ENCODE results near the gene CTSA.

Gene CTSA

DNA sequence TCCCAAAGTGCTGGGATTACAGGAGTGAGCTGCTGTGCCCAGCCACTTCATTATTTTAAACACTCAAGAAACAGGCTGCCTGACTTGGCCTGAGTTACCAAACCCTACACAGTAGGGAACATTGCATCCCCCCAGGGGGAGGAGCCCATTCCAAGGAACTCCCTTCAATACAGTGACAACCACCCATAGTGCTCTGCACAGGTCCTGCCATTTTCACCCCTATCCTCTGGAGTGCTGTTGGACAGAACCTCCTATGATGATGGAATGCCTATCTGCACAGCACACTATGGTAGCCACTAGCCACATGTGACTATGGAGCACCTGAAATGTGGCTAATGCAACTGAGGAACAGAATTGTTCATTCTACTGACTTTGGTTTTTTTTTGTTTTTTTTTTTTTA is 45.7 kb upstream of the CTSA start:
- no peak for TF ChIP-seq FOXP2 (optimal IDR thresholded peaks at IDR 0.05; ENCODE audit: borderline replicate concordance, extremely low read depth, extremely low read length, insufficient read depth)
- TF ChIP-seq TAF1 (IDR thresholded peaks at IDR 0.05; ENCODE audit: borderline replicate concordance, insufficient read depth, low read length): no peak
- TF ChIP-seq, protein P1, sequence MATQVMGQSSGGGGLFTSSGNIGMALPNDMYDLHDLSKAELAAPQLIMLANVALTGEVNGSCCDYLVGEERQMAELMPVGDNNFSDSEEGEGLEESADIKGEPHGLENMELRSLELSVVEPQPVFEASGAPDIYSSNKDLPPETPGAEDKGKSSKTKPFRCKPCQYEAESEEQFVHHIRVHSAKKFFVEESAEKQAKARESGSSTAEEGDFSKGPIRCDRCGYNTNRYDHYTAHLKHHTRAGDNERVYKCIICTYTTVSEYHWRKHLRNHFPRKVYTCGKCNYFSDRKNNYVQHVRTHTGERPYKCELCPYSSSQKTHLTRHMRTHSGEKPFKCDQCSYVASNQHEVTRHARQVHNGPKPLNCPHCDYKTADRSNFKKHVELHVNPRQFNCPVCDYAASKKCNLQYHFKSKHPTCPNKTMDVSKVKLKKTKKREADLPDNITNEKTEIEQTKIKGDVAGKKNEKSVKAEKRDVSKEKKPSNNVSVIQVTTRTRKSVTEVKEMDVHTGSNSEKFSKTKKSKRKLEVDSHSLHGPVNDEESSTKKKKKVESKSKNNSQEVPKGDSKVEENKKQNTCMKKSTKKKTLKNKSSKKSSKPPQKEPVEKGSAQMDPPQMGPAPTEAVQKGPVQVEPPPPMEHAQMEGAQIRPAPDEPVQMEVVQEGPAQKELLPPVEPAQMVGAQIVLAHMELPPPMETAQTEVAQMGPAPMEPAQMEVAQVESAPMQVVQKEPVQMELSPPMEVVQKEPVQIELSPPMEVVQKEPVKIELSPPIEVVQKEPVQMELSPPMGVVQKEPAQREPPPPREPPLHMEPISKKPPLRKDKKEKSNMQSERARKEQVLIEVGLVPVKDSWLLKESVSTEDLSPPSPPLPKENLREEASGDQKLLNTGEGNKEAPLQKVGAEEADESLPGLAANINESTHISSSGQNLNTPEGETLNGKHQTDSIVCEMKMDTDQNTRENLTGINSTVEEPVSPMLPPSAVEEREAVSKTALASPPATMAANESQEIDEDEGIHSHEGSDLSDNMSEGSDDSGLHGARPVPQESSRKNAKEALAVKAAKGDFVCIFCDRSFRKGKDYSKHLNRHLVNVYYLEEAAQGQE (IDR thresholded peaks at IDR 0.05; ENCODE audit: insufficient read depth in 1 of 2, low read depth in 2 of 2, low read length in 2 of 2): no peak
- no peak for TF ChIP-seq SIN3A (IDR thresholded peaks at IDR 0.05; ENCODE audit: borderline replicate concordance, insufficient read depth, low read length)
- TF ChIP-seq POLR2AphosphoS5 (IDR thresholded peaks at IDR 0.05; ENCODE audit: low read depth, low read length): no peak

DNA sequence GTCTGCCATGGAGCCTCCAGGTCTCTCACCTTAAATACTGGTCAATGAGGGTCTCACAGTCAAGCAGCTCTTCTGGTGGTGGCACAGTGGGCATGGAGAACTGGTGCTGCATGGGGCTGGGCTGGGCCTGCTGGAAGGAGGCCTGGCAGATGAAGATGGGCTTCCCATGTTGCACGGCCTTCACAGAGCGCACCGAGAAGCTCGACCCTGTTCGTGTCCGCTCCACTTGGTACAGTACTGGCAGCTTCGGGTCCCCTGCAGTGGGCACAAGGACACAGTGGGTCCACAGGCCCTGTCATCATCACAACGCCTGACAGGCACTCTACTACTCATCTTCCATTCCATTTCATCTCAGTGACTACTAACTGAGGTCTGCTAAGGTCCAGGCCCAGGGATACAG is 42.7 kb upstream of the CTSA start:
- TF ChIP-seq SIN3A (IDR thresholded peaks at IDR 0.05; ENCODE audit: borderline replicate concordance, insufficient read depth, low read length) (no peak), POLR2AphosphoS5 (IDR thresholded peaks at IDR 0.05; ENCODE audit: low read depth, low read length) (no peak), TAF1 (IDR thresholded peaks at IDR 0.05; ENCODE audit: borderline replicate concordance, insufficient read depth, low read length) (no peak), FOXP2 (optimal IDR thresholded peaks at IDR 0.05; ENCODE audit: borderline replicate concordance, extremely low read depth, extremely low read length, insufficient read depth) (no peak)
- TF ChIP-seq, protein P1 (IDR thresholded peaks at IDR 0.05; ENCODE audit: insufficient read depth in 1 of 2, low read depth in 2 of 2, low read length in 2 of 2): no peak

DNA sequence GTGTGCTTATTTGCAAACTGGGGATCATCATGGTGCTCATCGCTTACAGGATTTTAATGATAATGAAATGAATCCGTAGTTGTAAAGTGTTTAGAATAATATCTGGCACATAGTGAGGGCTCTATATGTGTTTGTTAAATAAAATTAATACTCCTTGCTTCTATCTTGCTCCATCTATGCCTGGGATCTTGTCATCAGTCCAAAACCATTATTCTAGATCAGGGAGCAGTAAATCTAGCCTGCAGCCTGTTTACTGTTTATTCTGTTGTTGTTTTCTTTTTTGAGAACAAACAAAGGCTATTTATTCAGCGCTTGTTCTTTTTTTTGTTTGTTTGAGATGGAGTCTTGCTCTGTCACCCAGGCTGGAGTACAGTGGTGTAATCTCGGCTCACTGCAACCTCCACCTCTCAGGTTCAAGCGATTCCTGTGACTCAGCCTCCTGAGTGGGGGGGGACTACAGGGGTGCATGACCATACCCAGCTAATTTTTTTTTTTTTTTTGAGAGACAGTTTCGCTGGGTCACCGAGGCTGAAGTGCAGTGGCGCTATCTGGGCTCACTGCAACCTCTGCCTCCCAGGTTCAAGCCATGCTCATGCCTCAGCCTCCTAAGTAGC is 42.1 kb upstream of the CTSA start:
- TF ChIP-seq POLR2AphosphoS5 (IDR thresholded peaks at IDR 0.05; ENCODE audit: low read depth, low read length) (no peak), TAF1 (IDR thresholded peaks at IDR 0.05; ENCODE audit: borderline replicate concordance, insufficient read depth, low read length) (no peak), SIN3A (IDR thresholded peaks at IDR 0.05; ENCODE audit: borderline replicate concordance, insufficient read depth, low read length) (no peak), FOXP2 (optimal IDR thresholded peaks at IDR 0.05; ENCODE audit: borderline replicate concordance, extremely low read depth, extremely low read length, insufficient read depth) (no peak)
- TF ChIP-seq, protein P1 (IDR thresholded peaks at IDR 0.05; ENCODE audit: insufficient read depth in 1 of 2, low read depth in 2 of 2, low read length in 2 of 2): no peak

- TF ChIP-seq POLR2AphosphoS5 (IDR thresholded peaks at IDR 0.05; ENCODE audit: low read depth, low read length) (no peak), FOXP2 (optimal IDR thresholded peaks at IDR 0.05; ENCODE audit: borderline replicate concordance, extremely low read depth, extremely low read length, insufficient read depth) (no peak), SIN3A (IDR thresholded peaks at IDR 0.05; ENCODE audit: borderline replicate concordance, insufficient read depth, low read length) (no peak)
Observed at GRCh38 chr20:45850238-45850637, 40.9 kb upstream of the CTSA start.

DNA sequence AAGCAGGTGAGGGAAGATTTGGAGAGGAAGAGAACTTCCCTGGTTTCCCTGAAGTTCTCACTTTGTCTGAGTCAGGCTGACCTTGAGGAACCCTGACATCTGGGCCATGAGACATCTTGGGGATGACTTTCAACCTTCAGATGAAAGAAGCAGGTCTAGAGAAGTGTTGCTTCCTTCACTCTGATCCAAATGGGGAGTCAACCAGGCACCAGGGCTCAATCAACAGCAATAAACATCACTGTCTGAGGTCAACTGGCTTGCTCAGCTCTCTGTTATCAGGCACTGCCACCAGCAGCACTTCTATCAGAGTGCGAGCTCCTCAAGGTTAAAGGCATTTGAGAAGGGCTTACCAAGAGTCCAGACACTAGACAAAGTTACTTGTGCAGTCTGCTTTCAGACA is 40.2 kb upstream of the CTSA start:
- TF ChIP-seq POLR2AphosphoS5 (IDR thresholded peaks at IDR 0.05; ENCODE audit: low read depth, low read length) (no peak), TAF1 (IDR thresholded peaks at IDR 0.05; ENCODE audit: borderline replicate concordance, insufficient read depth, low read length) (no peak), FOXP2 (optimal IDR thresholded peaks at IDR 0.05; ENCODE audit: borderline replicate concordance, extremely low read depth, extremely low read length, insufficient read depth) (no peak), SIN3A (IDR thresholded peaks at IDR 0.05; ENCODE audit: borderline replicate concordance, insufficient read depth, low read length) (no peak)
- TF ChIP-seq, protein P1 (IDR thresholded peaks at IDR 0.05; ENCODE audit: insufficient read depth in 1 of 2, low read depth in 2 of 2, low read length in 2 of 2): no peak

All from PFSK-1 (cell line).